IPS-15b (cell line): ENCODE results near the gene RBM38.

Experiments
- H3K27me3 ChIP-seq: one replicate; pipeline ENCODE4 v1.6.1; 2013; ENCODE audit warnings: low read length; ENCODE audit not compliant: control insufficient read depth, insufficient read depth
- H3K36me3 ChIP-seq: one replicate; pipeline ENCODE4 v1.6.1; 2013; ENCODE audit warnings: low read length; ENCODE audit not compliant: control insufficient read depth, insufficient read depth
- H3K4me1 ChIP-seq: one replicate; pipeline ENCODE4 v1.6.1; 2013; ENCODE audit warnings: mild to moderate bottlenecking, low read length; ENCODE audit not compliant: control insufficient read depth, insufficient read depth
- H3K4me3 ChIP-seq: one replicate; pipeline ENCODE4 v1.5.1; 2013; ENCODE audit warnings: low read depth, low read length
- H3K9ac ChIP-seq: one replicate; pipeline ENCODE4 v1.6.1; 2013; ENCODE audit warnings: low read depth, mild to moderate bottlenecking, low read length
- H3K9me3 ChIP-seq: one replicate; pipeline ENCODE4 v1.6.1; 2013; ENCODE audit warnings: mild to moderate bottlenecking, low read length; ENCODE audit not compliant: control insufficient read depth, insufficient read depth

Gene RBM38

DNA sequence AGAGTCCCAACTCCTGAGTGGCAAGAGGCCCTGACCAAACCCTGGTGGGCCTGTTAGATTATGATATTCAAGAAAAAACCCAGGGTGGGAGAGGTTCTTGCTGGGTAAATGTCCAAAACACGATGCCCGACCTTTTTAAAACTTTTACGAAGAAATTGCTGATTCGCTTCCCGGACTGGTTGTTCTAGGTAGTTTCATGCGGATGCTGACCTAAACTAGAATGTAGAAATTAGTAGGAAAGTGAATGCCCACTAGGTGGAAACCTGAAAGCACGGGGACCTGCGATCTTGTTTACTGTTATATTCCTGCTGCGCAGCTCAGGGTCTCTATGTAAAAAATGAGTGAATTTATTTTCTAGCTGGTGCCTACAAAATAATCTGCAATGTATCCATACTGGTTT, 37.8 kb upstream of the RBM38 start:
- Histone ChIP-seq H3K9ac (no peak overlapping the region), H3K36me3 (peaks cover 15% of the 10 kb centered on the region), H3K4me1 (peaks cover 5% of the 10 kb centered on the region), H3K27me3 (no peaks in the 10 kb centered on the region), H3K9me3 (no peaks in the 10 kb centered on the region), H3K4me3 (no peak overlapping the region)

DNA sequence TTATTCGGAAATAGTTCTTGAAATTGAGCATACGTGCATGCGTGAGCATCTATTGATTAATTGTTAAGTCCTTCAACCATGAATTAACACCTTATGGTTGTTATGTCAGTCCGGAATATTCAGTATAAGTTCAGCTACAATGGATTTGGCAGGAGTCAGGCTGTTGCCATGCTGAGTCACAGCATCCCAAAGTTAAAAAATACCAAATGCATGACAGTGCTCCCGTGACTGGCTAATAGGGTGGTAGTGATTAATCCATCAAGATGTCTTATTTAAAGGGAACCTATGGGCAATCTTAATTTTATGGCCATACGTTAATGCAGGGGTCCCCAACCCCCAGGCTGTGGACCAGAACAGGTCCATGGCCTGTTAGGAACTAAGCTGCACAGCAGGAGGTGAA, 29.7 kb upstream of the RBM38 start:
- Histone ChIP-seq H3K9ac (no peak overlapping the region), H3K36me3 (peaks cover 24% of the 10 kb centered on the region), H3K27me3 (no peaks in the 10 kb centered on the region), H3K4me1 (no peaks in the 10 kb centered on the region), H3K9me3 (no peaks in the 10 kb centered on the region), H3K4me3 (no peak overlapping the region)

DNA sequence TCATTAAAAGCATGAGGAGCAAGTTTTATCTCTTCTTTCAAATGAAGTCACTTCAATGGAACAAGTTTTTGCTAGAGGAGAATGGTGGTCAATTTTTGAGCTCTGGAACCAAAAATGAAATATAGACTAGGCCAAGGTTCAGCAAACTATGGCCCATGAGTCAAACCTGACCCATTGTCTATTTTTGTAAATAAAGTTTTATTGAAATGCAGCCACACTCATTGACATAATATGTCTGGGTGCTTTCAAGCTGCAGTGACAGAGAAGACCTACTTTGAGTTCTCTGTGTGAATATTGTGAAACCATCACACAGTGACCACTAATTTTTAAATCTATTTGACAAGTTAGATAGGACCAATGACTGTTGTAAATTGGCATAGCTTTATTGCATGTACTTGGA, 26.7 kb upstream of the RBM38 start:
- H3K4me1 ChIP-seq, result no peaks in the 10 kb centered on the region
- no peak overlapping the region for H3K4me3 ChIP-seq
- H3K27me3 ChIP-seq, result no peaks in the 10 kb centered on the region
- peaks cover 25% of the 10 kb centered on the region for H3K36me3 ChIP-seq
- H3K9ac ChIP-seq, result no peak overlapping the region
- H3K9me3 ChIP-seq, result no peaks in the 10 kb centered on the region

DNA sequence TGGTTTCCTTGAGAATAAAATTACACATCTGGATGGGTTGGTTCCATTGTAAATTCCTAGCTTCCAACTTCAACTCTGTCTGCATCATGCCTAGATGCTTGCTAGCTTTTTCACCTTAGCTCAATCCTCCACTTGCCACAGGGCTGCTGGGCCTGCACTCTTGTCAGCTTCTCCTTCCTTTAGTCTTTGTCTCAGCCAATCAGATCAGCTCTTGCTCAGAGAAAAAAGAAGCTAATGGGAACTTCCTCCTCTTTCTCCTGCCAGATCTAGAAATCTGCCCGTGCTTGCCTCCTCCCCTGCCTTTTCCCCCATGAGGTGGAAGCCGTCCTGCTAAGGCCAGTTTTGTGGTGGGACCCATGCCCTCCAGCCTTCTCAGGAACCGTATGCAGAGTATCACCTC, 21.6 kb upstream of the RBM38 start:
- no peaks in the 10 kb centered on the region for H3K9me3 ChIP-seq
- H3K4me3 ChIP-seq, result no peak overlapping the region
- no peaks in the 10 kb centered on the region for H3K4me1 ChIP-seq
- no peak overlapping the region for H3K9ac ChIP-seq
- H3K27me3 ChIP-seq, result no peaks in the 10 kb centered on the region
- peaks cover 66% of the 10 kb centered on the region for H3K36me3 ChIP-seq

DNA sequence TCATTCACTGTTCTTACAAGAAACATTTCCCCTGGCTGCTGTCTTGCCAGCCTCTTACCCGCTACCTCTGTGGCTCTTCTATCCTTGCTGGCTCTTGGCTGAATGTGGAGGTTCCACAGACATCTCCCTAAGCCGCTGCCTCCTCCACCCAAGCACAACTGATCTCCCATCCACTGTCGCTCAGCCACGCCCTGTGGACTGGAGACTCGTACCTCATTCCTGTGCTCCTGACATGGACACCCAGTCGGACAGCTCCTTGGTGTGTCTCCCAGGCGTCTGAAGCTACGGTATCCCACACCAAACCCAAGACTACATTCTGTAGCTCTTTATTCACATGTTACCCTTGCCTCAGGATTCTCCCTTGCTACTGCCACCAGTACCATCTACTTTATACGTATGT, 20.9 kb upstream of the RBM38 start:
- Histone ChIP-seq H3K36me3 (peaks cover 64% of the 10 kb centered on the region), H3K9ac (no peak overlapping the region), H3K4me3 (no peak overlapping the region)

DNA sequence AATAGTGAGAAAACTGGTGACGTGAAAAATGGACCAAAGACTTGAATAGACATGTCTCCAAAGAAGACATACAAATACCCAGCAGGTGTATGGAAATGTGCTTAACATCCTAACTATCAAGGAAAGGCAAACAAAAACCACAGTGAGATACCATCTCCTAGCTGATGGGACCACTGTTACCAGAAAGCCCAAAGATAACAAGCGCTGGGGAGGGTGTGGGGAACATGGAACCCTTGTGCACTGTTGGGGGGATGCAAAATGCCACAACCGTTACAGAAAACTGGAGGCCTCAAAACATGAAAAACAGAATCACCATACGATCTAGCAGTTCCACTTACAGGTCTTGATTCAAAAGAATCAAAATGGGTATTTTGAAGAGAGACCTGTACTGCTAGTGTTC, 19.8 kb upstream of the RBM38 start:
- no peak overlapping the region for H3K4me3 ChIP-seq
- H3K9ac ChIP-seq, result no peak overlapping the region
- H3K36me3 ChIP-seq, result peaks cover 66% of the 10 kb centered on the region
- no peaks in the 10 kb centered on the region for H3K27me3 ChIP-seq
- H3K9me3 ChIP-seq, result no peaks in the 10 kb centered on the region
- H3K4me1 ChIP-seq, result no peaks in the 10 kb centered on the region

More for the DNA sequence above, 20.9 kb upstream of the RBM38 start:
- Histone ChIP-seq H3K4me1 (no peaks in the 10 kb centered on the region), H3K27me3 (no peaks in the 10 kb centered on the region), H3K9me3 (no peaks in the 10 kb centered on the region)

DNA sequence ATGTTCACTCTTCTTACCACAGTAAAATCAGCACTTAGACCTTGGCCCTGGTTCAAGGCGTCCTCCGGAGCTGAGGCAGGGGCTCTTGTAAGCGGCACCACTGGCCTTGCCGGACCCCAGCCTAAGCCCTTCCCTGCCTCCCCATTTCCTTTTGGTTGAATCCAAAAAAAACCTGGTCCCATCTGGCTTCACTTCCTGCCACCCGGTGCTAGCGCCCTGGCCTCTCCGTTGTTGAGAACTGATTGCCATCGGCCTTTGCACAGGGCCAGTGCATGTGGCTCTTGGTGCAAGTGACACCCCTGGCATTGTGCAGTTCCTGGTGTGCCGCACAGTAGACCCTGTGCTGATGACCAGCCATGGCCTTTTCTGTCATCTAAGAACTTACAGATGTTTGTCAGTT, 19.0 kb upstream of the RBM38 start:
- no peak overlapping the region for H3K4me3 ChIP-seq
- no peaks in the 10 kb centered on the region for H3K9me3 ChIP-seq
- no peak overlapping the region for H3K9ac ChIP-seq
- no peaks in the 10 kb centered on the region for H3K27me3 ChIP-seq
- no peaks in the 10 kb centered on the region for H3K4me1 ChIP-seq
- peaks cover 63% of the 10 kb centered on the region for H3K36me3 ChIP-seq

DNA sequence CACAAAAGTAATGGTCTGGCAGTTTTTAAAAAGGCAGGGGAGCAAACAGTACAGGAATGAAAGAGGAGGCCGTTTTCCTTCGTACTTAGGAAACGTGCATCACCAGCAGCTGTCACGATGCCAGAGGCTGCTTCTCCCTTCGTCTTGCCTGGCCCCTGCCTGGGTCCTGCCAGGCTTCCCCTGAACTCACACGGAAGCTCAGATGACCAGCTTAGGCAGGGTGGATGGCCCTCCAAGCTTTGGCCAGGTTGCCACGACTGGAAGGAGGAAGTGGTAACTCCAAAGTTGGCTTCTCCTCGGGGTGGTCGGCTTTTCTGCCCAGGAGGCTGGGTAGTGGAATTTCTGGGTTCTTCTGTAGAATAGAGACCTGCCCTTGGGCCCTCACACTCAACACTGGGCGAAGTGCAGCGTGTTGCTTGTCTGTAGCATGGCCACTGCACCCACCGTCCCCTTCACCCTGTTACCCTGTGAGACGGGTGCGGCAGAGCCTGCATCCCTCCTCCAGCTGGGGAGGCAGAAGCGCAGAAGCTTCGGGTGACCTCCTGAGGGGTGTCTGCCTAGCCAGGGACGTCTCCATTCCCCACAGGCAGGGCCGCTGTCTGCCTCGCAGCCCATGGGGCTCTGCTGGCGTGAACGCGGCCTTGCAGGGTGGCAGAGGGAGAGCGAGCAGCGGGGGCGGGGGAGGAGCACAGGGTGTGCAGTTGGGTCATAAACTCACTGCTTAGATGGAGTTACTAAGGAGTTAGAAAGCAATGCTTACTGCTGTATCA, 18.4 kb upstream of the RBM38 start:
- H3K9ac ChIP-seq, result no peak overlapping the region
- no peaks in the 10 kb centered on the region for H3K4me1 ChIP-seq
- peaks cover 66% of the 10 kb centered on the region for H3K36me3 ChIP-seq
- H3K4me3 ChIP-seq, result no peak overlapping the region
- no peaks in the 10 kb centered on the region for H3K27me3 ChIP-seq
- no peaks in the 10 kb centered on the region for H3K9me3 ChIP-seq

DNA sequence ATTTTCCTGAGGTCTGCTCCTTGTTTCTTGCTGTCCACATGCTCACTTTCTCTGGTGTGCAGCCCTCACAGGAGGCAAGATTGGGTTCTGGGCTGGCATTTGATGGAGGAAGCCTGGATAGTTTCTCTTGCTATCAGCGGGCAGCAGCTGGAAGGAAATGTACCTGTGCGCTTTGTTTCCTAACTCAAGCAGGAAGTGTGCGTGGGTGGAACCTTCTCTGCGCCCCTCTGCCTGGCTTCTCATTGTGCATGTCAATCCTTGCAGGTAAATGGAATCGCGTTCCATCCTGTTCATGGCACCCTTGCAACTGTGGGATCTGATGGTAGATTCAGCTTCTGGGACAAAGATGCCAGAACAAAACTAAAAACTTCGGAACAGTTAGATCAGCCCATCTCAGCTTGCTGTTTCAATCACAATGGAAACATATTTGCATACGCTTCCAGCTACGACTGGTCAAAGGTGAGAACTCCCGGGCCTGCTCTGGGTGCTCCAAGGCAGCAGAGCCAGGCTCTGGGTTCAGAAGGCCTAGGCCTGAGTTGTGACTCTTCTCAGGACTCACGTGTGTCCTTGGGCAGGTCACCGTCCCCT, 16.8 kb upstream of the RBM38 start:
- H3K4me3 ChIP-seq, result no peak overlapping the region
- no peaks in the 10 kb centered on the region for H3K27me3 ChIP-seq
- H3K9me3 ChIP-seq, result no peaks in the 10 kb centered on the region
- H3K36me3 ChIP-seq, result peaks cover 62% of the 10 kb centered on the region
- H3K4me1 ChIP-seq, result no peaks in the 10 kb centered on the region
- no peak overlapping the region for H3K9ac ChIP-seq

DNA sequence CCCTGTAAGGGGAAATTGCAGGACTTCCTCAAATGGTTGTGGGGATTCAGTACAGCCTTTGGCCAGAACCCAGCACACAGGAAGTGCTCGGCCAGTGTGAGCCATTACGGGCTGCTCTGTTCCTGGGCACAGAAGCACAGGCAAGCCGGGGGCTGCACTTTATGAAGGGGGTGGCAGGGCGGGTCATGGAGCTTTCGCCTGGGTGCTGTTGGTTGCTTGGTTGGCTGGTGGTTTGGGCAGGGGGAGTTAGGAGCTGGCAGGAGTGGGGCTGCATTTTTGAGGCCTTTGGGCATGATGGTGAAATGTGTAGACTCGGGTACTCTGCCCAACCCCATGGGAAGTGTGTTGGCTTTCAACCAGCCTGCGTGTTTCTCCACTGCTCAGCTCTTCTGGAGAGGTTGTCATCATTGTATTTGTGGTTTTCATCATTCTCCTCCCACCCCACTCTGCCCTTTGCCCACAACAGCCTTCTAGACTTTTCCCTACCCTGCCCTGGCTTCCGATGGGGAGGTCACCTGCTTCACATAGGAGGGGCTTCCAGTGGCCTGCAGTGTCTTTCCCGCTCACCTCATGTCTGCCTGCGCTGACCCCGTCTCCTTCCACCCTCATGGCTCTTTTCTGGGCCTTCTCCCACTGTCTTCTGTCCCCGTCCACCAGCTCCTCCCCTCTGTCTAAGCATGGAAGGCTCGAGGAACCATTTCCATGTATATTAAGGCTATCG, 16.1 kb upstream of the RBM38 start:
- Histone ChIP-seq H3K36me3 (peaks cover 57% of the 10 kb centered on the region), H3K9me3 (no peaks in the 10 kb centered on the region)

DNA sequence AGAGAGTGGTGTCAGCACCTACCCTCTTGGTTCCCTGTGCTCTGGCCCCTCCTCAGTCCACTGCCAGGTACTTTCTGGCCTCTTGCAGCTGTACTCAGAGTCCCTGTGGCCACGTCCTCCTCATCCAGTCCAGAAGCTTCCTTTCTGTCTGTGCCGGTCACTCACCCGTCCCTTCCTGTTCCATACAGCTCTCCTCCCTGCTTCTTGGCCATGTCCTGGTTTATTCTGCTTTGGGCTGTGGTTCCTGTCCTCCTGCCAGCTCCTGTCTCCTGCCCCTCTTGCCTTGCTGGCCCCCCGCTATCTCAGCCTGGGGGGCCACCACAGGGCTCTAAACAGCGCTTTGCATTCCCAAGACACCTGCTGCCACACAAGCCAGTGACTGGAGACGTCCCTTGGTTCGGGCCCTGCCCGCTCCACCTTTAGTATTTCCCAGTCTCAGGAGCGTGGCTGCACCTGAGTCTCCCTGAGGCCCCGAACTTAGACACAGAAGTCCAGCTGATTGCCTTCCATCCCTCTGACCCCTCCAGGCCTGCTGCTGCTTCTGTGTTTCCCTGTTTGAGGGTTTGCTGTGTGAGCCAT, 15.5 kb upstream of the RBM38 start:
- no peaks in the 10 kb centered on the region for H3K27me3 ChIP-seq
- no peak overlapping the region for H3K4me3 ChIP-seq
- H3K36me3 ChIP-seq, result peaks cover 52% of the 10 kb centered on the region
- no peak overlapping the region for H3K9ac ChIP-seq
- no peaks in the 10 kb centered on the region for H3K4me1 ChIP-seq
- no peaks in the 10 kb centered on the region for H3K9me3 ChIP-seq

More for the DNA sequence above, 16.1 kb upstream of the RBM38 start:
- H3K27me3 ChIP-seq, result no peaks in the 10 kb centered on the region
- no peak overlapping the region for H3K9ac ChIP-seq
- H3K4me1 ChIP-seq, result no peaks in the 10 kb centered on the region
- no peak overlapping the region for H3K4me3 ChIP-seq
